Lung (tissue), 16 donors: ENCODE data around the gene FOXD2. TPM values are rescaled to one million over a fixed set of nuclear protein-coding genes. Genes with fewer than 3 reads are reported as not detected.
A peak's percentile ranks its signal among the peaks of the same experiment; 100 is the strongest.

ENCODE experiments used
- ATAC-seq: fragments of 200-7000 bp; cut with Tn5 transposase; one replicate; pipeline ENCODE4 v1.9.1; 2020; ENCODE audit warnings: moderate number of reproducible peaks; ENCODE audit not compliant: insufficient read depth, low FRiP score
- DNase-seq, 3 donors: peaks; one replicate each; pipeline ENCODE4 v3.0.0-alpha.2; 2013 to 2017
- H3K27ac ChIP-seq, 2 donors: one replicate each; pipeline ENCODE4 v1.5.1; 2013; ENCODE audit warnings: mild to moderate bottlenecking in 2 of 2, moderate library complexity in 2 of 2, control low read depth in 1 of 2, inconsistent platforms in 1 of 2, low read depth in 1 of 2, low read length in 1 of 2
- H3K27me3 ChIP-seq, 3 donors: one replicate each; pipeline ENCODE4 v1.5.1; 2013; ENCODE audit warnings: low read length in 2 of 3; ENCODE audit not compliant: control insufficient read depth in 3 of 3, insufficient read depth in 3 of 3
- H3K36me3 ChIP-seq, 4 donors: one replicate each; pipeline ENCODE4 v1.5.1; 2013; ENCODE audit warnings: low read length in 4 of 4, mild to moderate bottlenecking in 1 of 4, moderate library complexity in 1 of 4; ENCODE audit not compliant: control insufficient read depth in 4 of 4, insufficient read depth in 4 of 4
- H3K4me1 ChIP-seq, 5 donors: one replicate each; pipeline ENCODE4 v1.5.1; 2013; ENCODE audit warnings: low read length in 5 of 5, mild to moderate bottlenecking in 2 of 5, moderate library complexity in 1 of 5; ENCODE audit not compliant: control insufficient read depth in 5 of 5, insufficient read depth in 5 of 5
- H3K4me3 ChIP-seq: one replicate; pipeline ENCODE4 v1.5.1; 2013; ENCODE audit warnings: mild to moderate bottlenecking, control low read depth, moderate library complexity
- H3K9ac ChIP-seq, 2 donors: one replicate each; pipeline ENCODE4 v1.5.1; 2013; ENCODE audit warnings: low read length in 2 of 2, control low read depth in 1 of 2; ENCODE audit not compliant: insufficient read depth in 1 of 2
- H3K9me3 ChIP-seq, 4 donors: one replicate each; pipeline ENCODE4 v1.5.1; 2013; ENCODE audit warnings: low read length in 3 of 4, mild to moderate bottlenecking in 1 of 4, moderate library complexity in 1 of 4; ENCODE audit not compliant: control insufficient read depth in 4 of 4, insufficient read depth in 3 of 4
- CTCF ChIP-seq: IDR thresholded peaks from 2 replicates; pipeline ENCODE4 v1.5.1; 2012; ENCODE audit warnings: mild to moderate bottlenecking; ENCODE audit errors: control extremely low read depth, extremely low read depth
- WGBS, 2 donors: extraction: QIAGEN DNeasy Blood & Tissue Kit; methylation state at CpG; one replicate each; pipeline ENCODE4 v1.1.7; 2013; 5-methylcytosine and 5-hydroxymethylcytosine counted together
- long read RNA-seq, 5 donors: transcript quantifications; one replicate each; lab custom pipeline, GENCODE V29; 2026
- polyA plus RNA-seq, 2 donors: library from polyadenylated mRNA; stranded (reverse); fragments of 200-250 nt; gene quantifications; one replicate each; pipeline ENCODE4 v1.2.1, GENCODE V29; 2013
- total RNA-seq, 2 donors: library from RNA; depleted of rRNA in 1 of 2; stranded (reverse); fragments of >200 nt in 1 of 2; gene quantifications; one replicate each; pipeline ENCODE4 v1.2.1, GENCODE V29; 2014 to 2021
- donor health status: control.
- donor health status: control.
- donor health status: Bipolar disorder and iron deficiency.
- donor health status: healthy.
- donor health status: DM: yes; HTN: yes; CAD: no.

Gene FOXD2
- total RNA-seq (1 to 10 TPM in 1 of 2 donors, under 1 TPM in 1; 0.09 to 1.1 TPM), polyA plus RNA-seq (under 1 TPM; 0.11 to 0.16 TPM)
- long read RNA-seq, donor 1, full-length matches to known transcripts, result 1 of 1 reads
- long read RNA-seq, donor 1, partial matches to known transcripts, result 0 of 1 reads
- long read RNA-seq, donor 1, other reads (novel, unspliced or antisense), result 0 of 1 reads
- long read RNA-seq, donor 2, result 0 reads
- long read RNA-seq, donor 3, full-length matches to known transcripts, result 1 of 1 reads
- long read RNA-seq, donor 3, partial matches to known transcripts, result 0 of 1 reads
- long read RNA-seq, donor 3, other reads (novel, unspliced or antisense), result 0 of 1 reads
- long read RNA-seq, donor 4, full-length matches to known transcripts, result 1 of 1 reads
- long read RNA-seq, donor 4, partial matches to known transcripts, result 0 of 1 reads
- long read RNA-seq, donor 4, other reads (novel, unspliced or antisense), result 0 of 1 reads
- long read RNA-seq, donor 5, full-length matches to known transcripts, result 1 of 1 reads
- long read RNA-seq, donor 5, partial matches to known transcripts, result 0 of 1 reads
- long read RNA-seq, donor 5, other reads (novel, unspliced or antisense), result 0 of 1 reads

GRCh38 chr1:47437447-47438164, at the start of gene FOXD2:
Gene FOXD2, plus strand, starts transcription at chr1:47438044. Its CDS starts 92 bp downstream, at chr1:47438136.
- Histone ChIP-seq H3K27ac (peak within 1 kb of the TSS; percentile 61 to 89), H3K27me3 (peaks cover 8 to 70% (median 63%) of the 10 kb centered on the region in 3 donors), H3K4me3 (peak within 1 kb of the TSS; percentile 62), H3K36me3 (no peaks in the 10 kb centered on the region), H3K9me3 (peaks cover 0 to under 1% (median 0%) of the 10 kb centered on the region in 4 donors), H3K4me1 (peaks cover 0 to 34% (median 4%) of the 10 kb centered on the region in 5 donors), H3K9ac (peak within 1 kb of the TSS in 1 of 2 donors; percentile 61)
- DNase-seq, result peak; percentile 87 to 90 (median 90)
- TF ChIP-seq CTCF, result peak; percentile 33
- peak; percentile 92 for ATAC-seq
- 1% methylated on average over 57 to 80 of the region's 80 CpGs for WGBS, 2 donors

- no peak overlapping the region for H3K9ac ChIP-seq
- ATAC-seq, result peak; percentile 87
- peak; percentile 74 to 75 (median 74) for DNase-seq
- peaks cover 0 to 2% (median 0%) of the 10 kb centered on the region in 4 donors for H3K9me3 ChIP-seq
- WGBS, 2 donors, result 29 to 32% methylated on average over 3 of the region's 3 CpGs
- H3K4me3 ChIP-seq, result no peak overlapping the region
- no peak overlapping the region for H3K27ac ChIP-seq
- H3K4me1 ChIP-seq, result peaks cover 0 to 13% (median 0%) of the 10 kb centered on the region in 5 donors
- no peaks in the 10 kb centered on the region for H3K27me3 ChIP-seq
- no peaks in the 10 kb centered on the region for H3K36me3 ChIP-seq
- peak; percentile 38 for TF ChIP-seq CTCF
These were observed 49.0 kb upstream of the FOXD2 start for GRCh38 chr1:47388891-47389238.

- WGBS, 2 donors, result 49 to 52% methylated on average over 2 of the region's 2 CpGs
- DNase-seq (no peak), ATAC-seq (no peak)
- Histone ChIP-seq H3K36me3 (no peaks in the 10 kb centered on the region), H3K4me3 (no peak overlapping the region), H3K9me3 (peaks cover 0 to 2% (median 0%) of the 10 kb centered on the region in 4 donors), H3K27ac (no peak overlapping the region), H3K4me1 (peaks cover 0 to 13% (median 0%) of the 10 kb centered on the region in 5 donors), H3K9ac (no peak overlapping the region), H3K27me3 (no peaks in the 10 kb centered on the region)
- no peak for TF ChIP-seq CTCF
These were observed 48.1 kb upstream of the FOXD2 start for GRCh38 chr1:47389731-47390130.
